CD4-positive, alpha-beta T cell (primary cell): ENCODE results near the gene CRYBG1. TPM values are rescaled to one million over a fixed set of nuclear protein-coding genes. Genes with fewer than 3 reads are reported as not detected.
A peak's percentile ranks its signal among the peaks of the same experiment; 100 is the strongest.
"Not testable (repeated sequence)": the region's sequence is repeated elsewhere in the genome, so short reads cannot be mapped to it uniquely, and the experiment has no call there.

Experiments used
- ATAC-seq: fragments of 200-7000 bp; cut with Tn5 transposase; one replicate; pipeline ENCODE4 v1.10.0; 2022; ENCODE audit warnings: mild to moderate bottlenecking; ENCODE audit not compliant: poor library complexity
- CTCF ChIA-PET: fragments of 350-600 bp; sonication (Branson Sonifier 250); formaldehyde crosslinking; loops from one replicate; lab custom pipeline; 2021; ENCODE audit warnings: antibody characterized with exemption, inconsistent platforms; lab: Charles Lee
- POLR2A ChIA-PET: fragments of 350-600 bp; sonication (Branson Sonifier 250); formaldehyde crosslinking; loops from one replicate; lab custom pipeline; 2021; ENCODE audit warnings: antibody characterized with exemption, inconsistent platforms; lab: Charles Lee
- DNase-seq, 14 experiments: peaks; one replicate each; pipeline ENCODE4 v3.0.0-alpha.2; 2013 to 2020; ENCODE audit warnings: mixed read lengths in 2 of 14
- H3K27ac ChIP-seq, 2 donors: one replicate each; pipeline versions ENCODE4 v1.5.1 to v1.7.0; 2013; ENCODE audit warnings: low read length in 2 of 2, low read depth in 1 of 2, mild to moderate bottlenecking in 1 of 2
- H3K27me3 ChIP-seq, 2 experiments: 1 replicate in 1 of 2; 2 replicates in 1 of 2; pipeline versions ENCODE4 v1.6.1 to v1.7.0; 2013; ENCODE audit warnings: low read length in 2 of 2, control low read depth in 1 of 2, mild to moderate bottlenecking in 1 of 2, moderate library complexity in 1 of 2; ENCODE audit not compliant: insufficient read depth in 2 of 2, control insufficient read depth in 1 of 2
- H3K36me3 ChIP-seq: one replicate; pipeline ENCODE4 v1.6.1; 2013; ENCODE audit warnings: low read length, control low read depth; ENCODE audit not compliant: insufficient read depth
- H3K4me1 ChIP-seq: one replicate; pipeline ENCODE4 v1.6.1; 2013; ENCODE audit warnings: low read length, control low read depth; ENCODE audit not compliant: insufficient read depth
- H3K4me3 ChIP-seq: one replicate; pipeline ENCODE4 v1.5.1; 2013; ENCODE audit warnings: mild to moderate bottlenecking, low read length, moderate library complexity
- H3K9me3 ChIP-seq, 2 experiments: 1 replicate in 1 of 2; 2 replicates in 1 of 2; pipeline versions ENCODE4 v1.6.1 to v1.7.0; 2013; ENCODE audit warnings: low read length in 2 of 2, mild to moderate bottlenecking in 2 of 2, control low read depth in 1 of 2, moderate library complexity in 1 of 2; ENCODE audit not compliant: control insufficient read depth in 1 of 2, insufficient read depth in 1 of 2
- H3K27ac Mint-ChIP-seq: one replicate; pipeline ENCODE4 v1.8.0; 2020; ENCODE audit warnings: mixed read lengths
- H3K27me3 Mint-ChIP-seq: one replicate; pipeline ENCODE4 v1.8.0; 2021; ENCODE audit warnings: mixed read lengths
- H3K36me3 Mint-ChIP-seq: one replicate; pipeline ENCODE4 v1.8.0; 2021; ENCODE audit warnings: low read depth, mixed read lengths
- H3K4me1 Mint-ChIP-seq: one replicate; pipeline ENCODE4 v1.8.0; 2021; ENCODE audit warnings: low read depth, mixed read lengths
- H3K4me3 Mint-ChIP-seq: one replicate; pipeline ENCODE4 v1.8.0; 2020; ENCODE audit warnings: mild to moderate bottlenecking, mixed read lengths
- H3K9me3 Mint-ChIP-seq: one replicate; pipeline ENCODE4 v1.8.0; 2020; ENCODE audit warnings: mixed read lengths
- CTCF ChIP-seq: fragments of 200-600 bp; IDR thresholded peaks from one replicate; pipeline ENCODE4 v1.8.0; 2022; ENCODE audit warnings: antibody characterized with exemption, mild to moderate bottlenecking
- intact Hi-C, 2 experiments: fragments of 100-400 bp; cut with DNase I in 1 of 2; cut with micrococcal nuclease in 1 of 2; formaldehyde crosslinking; loops; one replicate each; pipeline versions ENCODE4 v1.15.1 to v1.9.0; 2023 to 2025; cut with DNase I, micrococcal nuclease
- total RNA-seq, 174 experiments: library from RNA in 2 of 174; stranded (reverse) in 2 of 174; gene quantifications; one replicate each; pipeline ENCODE4 v1.2.3 and lab custom pipeline; 2021 to 2026

The CRYBG1 gene
- total RNA-seq, 2 experiments from 2014 or later, result 58.5 to 59.4 TPM

- H3K4me1 ChIP-seq, result peaks cover 61% of the 10 kb centered on the region
These were observed 153.5 kb downstream of the CRYBG1 start for GRCh38 chr6:106513808-106514582.

GRCh38 chr6:106514583-106514885, 154.0 kb downstream of the CRYBG1 start:
- CTCF ChIA-PET, result interaction anchor here (1.4 to 6.5 kb wide), 2 partner anchors 9 to 39 kb away, joined by 3 to 89 read pairs; no protein-coding TSS in a partner anchor
- ATAC-seq, result no peak
- H3K9me3 ChIP-seq, result no peaks in the 10 kb centered on the region
- peaks cover 64% of the 10 kb centered on the region for H3K4me1 ChIP-seq
- Mint-ChIP-seq H3K4me1 (peaks cover 74% of the 10 kb centered on the region), H3K9me3 (no peaks in the 10 kb centered on the region), H3K36me3 (peaks cover 22% of the 10 kb centered on the region), H3K4me3 (peak overlapping the region; percentile 96), H3K27ac (peak overlapping the region; percentile 97), H3K27me3 (peaks cover 12% of the 10 kb centered on the region)
- H3K36me3 ChIP-seq, result no peaks in the 10 kb centered on the region
- H3K27me3 ChIP-seq, result no peaks in the 10 kb centered on the region
- peak overlapping the region; percentile 56 to 95 for H3K27ac ChIP-seq
- no peak for DNase-seq
- POLR2A ChIA-PET, result interaction anchor here (2.0 to 6.8 kb wide), 2 partner anchors 9 to 189 kb away, joined by 9 to 248 read pairs; partner anchors contain the start of gene ATG5
- no peak for TF ChIP-seq CTCF
- peak overlapping the region; percentile 99 for H3K4me3 ChIP-seq
- intact Hi-C loops, result loop anchor here (5.0 to 10.0 kb wide), 5 partner anchors 113 to 1660 kb away; partner anchors contain the start of genes HACE1 (in 1 of the 2), QRSL1 (in 1 of the 2) and RTN4IP1 (in 1 of the 2)

More at GRCh38 chr6:106513808-106514582, 153.5 kb downstream of the CRYBG1 start:
- peaks cover 12% of the 10 kb centered on the region for H3K27me3 Mint-ChIP-seq
- H3K4me1 Mint-ChIP-seq, result peaks cover 69% of the 10 kb centered on the region
- H3K36me3 Mint-ChIP-seq, result peaks cover 22% of the 10 kb centered on the region
- CTCF ChIA-PET, result interaction anchor here (1.4 to 6.5 kb wide), 4 partner anchors 9 to 53 kb away, joined by 3 to 89 read pairs (median 42); no protein-coding TSS in a partner anchor
- peak; percentile 23 for ATAC-seq
- no peaks in the 10 kb centered on the region for H3K9me3 ChIP-seq
- H3K27me3 ChIP-seq, result no peaks in the 10 kb centered on the region
- DNase-seq, result peak in 3 of 14 experiments; percentile 32 to 57 (median 43)
- H3K36me3 ChIP-seq, result no peaks in the 10 kb centered on the region
- peak overlapping the region; percentile 97 for H3K27ac Mint-ChIP-seq
- POLR2A ChIA-PET, result interaction anchor here (0.9 to 6.8 kb wide), 7 partner anchors 9 to 188 kb away, joined by 3 to 248 read pairs (median 9); partner anchors contain the start of gene ATG5
- H3K4me3 ChIP-seq, result peak overlapping the region; percentile 99
- no peaks in the 10 kb centered on the region for H3K9me3 Mint-ChIP-seq
- peak overlapping the region; percentile 96 for H3K4me3 Mint-ChIP-seq
- intact Hi-C loops, result loop anchor here (1.0 to 10.0 kb wide), 6 partner anchors 7 to 1659 kb away; partner anchors contain the start of genes HACE1 (in 1 of the 2), QRSL1 (in 1 of the 2) and RTN4IP1 (in 1 of the 2)
- no peak for TF ChIP-seq CTCF
- peak overlapping the region; percentile 56 to 95 for H3K27ac ChIP-seq

GRCh38 chr6:106515582-106515981, 155.1 kb downstream of the CRYBG1 start:
- DNase-seq, result not testable (repeated sequence)
- peak overlapping the region; percentile 97 for H3K27ac Mint-ChIP-seq

More at GRCh38 chr6:106515582-106515981, 155.1 kb downstream of the CRYBG1 start:
- H3K27me3 ChIP-seq, H3K9me3 Mint-ChIP-seq, H3K9me3 ChIP-seq, H3K27me3 Mint-ChIP-seq, H3K36me3 ChIP-seq, POLR2A ChIA-PET, ATAC-seq: not testable (repeated sequence)
- H3K36me3 Mint-ChIP-seq, result peaks cover 25% of the 10 kb centered on the region
- Histone ChIP-seq H3K4me3 (peak overlapping the region; percentile 99), H3K27ac (peak overlapping the region in 1 of 2 donors; percentile 33), H3K4me1 (peaks cover 64% of the 10 kb centered on the region)
- intact Hi-C loops, result loop anchor here (10.0 kb wide), 2 partner anchors 411 to 1661 kb away; partner anchors contain the start of gene HACE1 (in 1 of the 2)
- H3K4me3 Mint-ChIP-seq, result peak overlapping the region; percentile 96
- peaks cover 74% of the 10 kb centered on the region for H3K4me1 Mint-ChIP-seq
- CTCF ChIA-PET, result interaction anchor here (2.1 kb wide), 1 partner anchor 51 kb away, joined by 8 read pairs; no protein-coding TSS in a partner anchor
